ENCODE data around the gene METTL13.

METTL13 gene

GRCh38 chr1:171800342-171800741, 18.9 kb downstream of the METTL13 start:
- DNase-seq (ENCODE audit: low read depth, low spot score), result no peak
- H3K27ac ChIP-seq, result no peak overlapping the region

DNA sequence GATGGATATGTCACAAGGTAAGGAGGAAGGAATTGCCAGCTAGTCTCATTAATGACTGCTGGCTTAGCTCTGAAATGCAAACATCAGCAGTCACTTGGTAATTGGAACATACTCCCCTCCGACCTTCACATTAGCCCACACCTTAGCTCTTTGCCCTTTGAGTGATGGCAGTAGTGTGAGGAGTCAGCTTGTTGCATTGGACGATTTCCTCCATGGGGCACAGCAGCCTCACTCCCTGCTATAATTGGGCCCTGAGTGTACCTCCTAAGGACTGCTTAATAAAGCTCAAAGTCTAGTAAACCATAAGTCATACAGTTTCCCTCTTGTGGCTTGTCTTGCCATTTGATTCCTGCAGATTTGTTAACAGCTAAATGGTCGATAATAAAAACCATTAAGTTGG, 19.4 kb downstream of the METTL13 start:
- DNase-seq (ENCODE audit: low read depth, low spot score), result no peak
- no peak overlapping the region for H3K27ac ChIP-seq

DNA sequence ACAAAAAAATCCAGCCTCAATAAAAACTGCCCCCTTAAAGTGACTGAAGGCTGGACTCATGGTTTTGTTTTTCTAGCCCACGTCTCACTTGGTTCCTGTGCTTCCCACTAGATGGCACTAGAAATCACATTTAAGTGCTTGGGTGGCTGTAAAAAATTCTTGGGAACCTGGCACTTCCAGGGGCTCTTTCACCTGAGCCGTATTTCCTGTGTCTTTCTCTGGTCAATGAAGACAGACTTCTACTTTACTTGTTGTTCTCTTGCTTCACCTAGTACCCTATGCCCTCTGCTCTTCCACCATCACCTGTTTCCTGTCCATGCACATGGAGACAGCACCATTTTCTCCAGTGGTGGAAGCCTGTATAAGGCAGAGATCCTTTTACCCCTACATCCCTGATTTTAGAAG, 20.0 kb downstream of the METTL13 start:
- no peak for DNase-seq (ENCODE audit: low read depth, low spot score)
- no peak overlapping the region for H3K27ac ChIP-seq

DNA sequence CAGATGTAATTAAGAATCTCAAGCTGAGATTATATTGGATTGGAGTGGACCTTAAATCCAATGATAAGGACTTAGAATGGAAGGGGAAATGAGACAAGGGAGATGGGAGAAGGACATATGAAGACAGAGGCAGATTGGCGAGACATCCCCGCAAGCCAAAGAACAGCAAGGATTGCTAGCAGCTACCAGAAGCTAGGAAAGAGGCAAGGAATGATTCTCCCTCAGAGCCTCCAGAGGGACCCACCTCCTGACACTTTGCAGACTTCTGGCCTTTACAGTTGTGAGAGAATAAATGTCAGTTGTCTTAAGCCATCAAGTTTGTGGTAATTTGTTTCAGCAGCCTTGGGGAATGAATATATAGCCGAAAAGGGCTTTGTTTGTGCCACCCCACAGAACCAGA, 20.7 kb downstream of the METTL13 start:
- no peak for DNase-seq (ENCODE audit: low read depth, low spot score)
- H3K27ac ChIP-seq, result no peak overlapping the region

GRCh38 chr1:171803045-171803444, 21.6 kb downstream of the METTL13 start:
- DNase-seq (ENCODE audit: low read depth, low spot score), result no peak
- H3K27ac ChIP-seq, result no peak overlapping the region

DNA sequence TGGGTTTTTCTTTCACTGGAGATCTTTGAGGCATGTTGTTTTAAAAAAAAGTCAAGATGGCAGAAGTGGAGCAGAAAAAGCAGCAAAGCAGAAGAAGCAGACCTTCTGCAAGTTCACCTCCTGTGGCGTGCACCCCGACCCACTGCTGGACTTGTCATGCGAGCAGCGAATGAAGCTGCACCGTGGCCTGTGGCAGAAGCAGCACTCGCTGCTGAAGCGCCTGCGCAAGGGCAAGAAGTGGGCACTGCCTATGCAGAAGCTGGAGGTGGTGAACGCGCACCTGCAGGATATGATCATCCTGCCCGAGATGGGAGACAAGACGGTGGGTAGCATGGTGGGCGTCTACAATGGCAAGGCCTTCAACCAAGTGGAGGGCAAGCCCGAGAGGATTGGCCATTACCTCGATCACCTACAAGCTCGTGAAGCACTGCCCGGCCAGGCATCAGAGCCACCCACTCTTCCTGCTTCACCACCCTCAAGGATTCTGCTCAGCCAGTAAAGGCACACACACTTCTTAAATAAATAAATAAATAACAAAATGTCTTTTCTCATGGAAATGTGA, 22.1 kb downstream of the METTL13 start:
- no peak for DNase-seq (ENCODE audit: low read depth, low spot score)
- H3K27ac ChIP-seq, result no peak overlapping the region

- H3K27ac ChIP-seq, result no peak overlapping the region
- DNase-seq (ENCODE audit: low read depth, low spot score), result no peak
These were observed 24.1 kb downstream of the METTL13 start for GRCh38 chr1:171805395-171806115.

DNA sequence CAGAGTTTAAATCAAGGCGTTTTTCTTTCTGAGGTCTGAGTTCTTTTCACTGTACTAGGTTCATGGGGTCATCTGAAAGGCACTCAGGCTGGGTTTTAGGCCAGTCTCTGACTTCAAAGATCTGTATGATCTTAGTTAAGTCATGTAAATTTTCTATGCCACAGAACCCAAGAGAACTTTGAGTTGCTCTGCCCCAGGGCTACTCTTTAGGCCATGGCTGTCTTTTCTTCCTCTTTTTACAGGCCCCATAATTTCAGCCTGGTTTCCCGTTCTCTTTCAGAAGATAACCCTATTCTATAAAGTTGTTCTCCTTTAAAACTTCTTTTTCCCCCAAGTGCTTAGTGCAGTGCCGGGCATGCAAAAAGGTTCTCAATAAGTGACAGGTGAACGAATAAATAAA, 26.1 kb downstream of the METTL13 start:
- H3K27ac ChIP-seq, result no peak overlapping the region
- no peak for DNase-seq (ENCODE audit: low read depth, low spot score)

DNA sequence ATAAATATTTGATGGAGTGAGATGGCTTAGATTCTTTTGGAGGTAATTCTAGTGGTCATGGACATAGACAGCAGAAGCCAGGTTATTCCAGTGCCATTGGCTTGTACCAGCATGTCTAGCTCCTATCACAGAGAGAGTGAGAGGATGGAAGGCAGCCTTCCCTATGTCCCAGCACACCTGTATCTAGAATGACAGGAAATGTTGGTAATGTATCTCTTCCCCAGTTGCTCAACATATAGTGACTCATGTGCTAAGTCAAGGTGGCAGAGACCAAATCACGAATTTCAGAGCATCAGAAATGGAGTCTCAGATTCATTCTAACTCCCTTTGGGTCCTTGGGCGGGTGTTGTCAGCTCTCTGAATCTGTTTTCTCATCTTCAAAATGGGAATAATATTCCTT, 28.4 kb downstream of the METTL13 start:
- DNase-seq (ENCODE audit: low read depth, low spot score), result peak; percentile 44
- H3K27ac ChIP-seq, result no peak overlapping the region

- H3K27ac ChIP-seq, result no peak overlapping the region
- DNase-seq (ENCODE audit: low read depth, low spot score), result no peak
These were observed 30.2 kb downstream of the METTL13 start for GRCh38 chr1:171811672-171812071.

GRCh38 chr1:171814692-171815091, 33.2 kb downstream of the METTL13 start:
- DNase-seq (ENCODE audit: low read depth, low spot score), result no peak

GRCh38 chr1:171816300-171816901, 34.9 kb downstream of the METTL13 start:
- no peak overlapping the region for H3K27ac ChIP-seq
- no peak for DNase-seq (ENCODE audit: low read depth, low spot score)

More at GRCh38 chr1:171814692-171815091, 33.2 kb downstream of the METTL13 start:
- no peak overlapping the region for H3K27ac ChIP-seq

GRCh38 chr1:171817511-171818265, 36.2 kb downstream of the METTL13 start:
- peak; percentile 87 for DNase-seq (ENCODE audit: low read depth, low spot score)
- H3K27ac ChIP-seq, result peak overlapping the region; percentile 34

GRCh38 chr1:171819946-171820345, 38.5 kb downstream of the METTL13 start:
- no peak overlapping the region for H3K27ac ChIP-seq
- DNase-seq (ENCODE audit: low read depth, low spot score), result no peak

DNA sequence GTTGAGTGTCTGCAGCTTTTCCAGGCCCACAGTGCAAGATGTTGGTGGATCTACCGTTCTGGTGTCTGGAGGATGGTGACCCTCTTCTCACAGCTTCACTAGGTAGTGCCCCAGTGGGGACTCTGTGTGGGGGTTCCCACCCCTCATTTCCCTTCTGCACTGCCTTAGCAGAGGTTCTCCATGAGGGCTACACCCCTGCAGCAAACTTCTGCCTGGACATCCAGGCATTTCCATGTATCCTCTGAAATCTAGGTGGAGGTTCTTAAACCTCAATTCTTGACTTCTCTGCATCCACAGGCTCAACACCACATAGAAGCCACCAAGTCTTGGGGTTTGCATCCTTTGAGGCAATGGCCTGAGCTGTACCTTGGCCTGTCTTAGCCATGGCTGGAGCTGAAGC, 45.5 kb downstream of the METTL13 start:
- H3K27ac ChIP-seq, result no peak overlapping the region
- DNase-seq (ENCODE audit: low read depth, low spot score), result no peak

- DNase-seq (ENCODE audit: low read depth, low spot score), result no peak
- H3K27ac ChIP-seq, result no peak overlapping the region
These were observed 47.3 kb downstream of the METTL13 start for GRCh38 chr1:171828794-171829193.

DNA sequence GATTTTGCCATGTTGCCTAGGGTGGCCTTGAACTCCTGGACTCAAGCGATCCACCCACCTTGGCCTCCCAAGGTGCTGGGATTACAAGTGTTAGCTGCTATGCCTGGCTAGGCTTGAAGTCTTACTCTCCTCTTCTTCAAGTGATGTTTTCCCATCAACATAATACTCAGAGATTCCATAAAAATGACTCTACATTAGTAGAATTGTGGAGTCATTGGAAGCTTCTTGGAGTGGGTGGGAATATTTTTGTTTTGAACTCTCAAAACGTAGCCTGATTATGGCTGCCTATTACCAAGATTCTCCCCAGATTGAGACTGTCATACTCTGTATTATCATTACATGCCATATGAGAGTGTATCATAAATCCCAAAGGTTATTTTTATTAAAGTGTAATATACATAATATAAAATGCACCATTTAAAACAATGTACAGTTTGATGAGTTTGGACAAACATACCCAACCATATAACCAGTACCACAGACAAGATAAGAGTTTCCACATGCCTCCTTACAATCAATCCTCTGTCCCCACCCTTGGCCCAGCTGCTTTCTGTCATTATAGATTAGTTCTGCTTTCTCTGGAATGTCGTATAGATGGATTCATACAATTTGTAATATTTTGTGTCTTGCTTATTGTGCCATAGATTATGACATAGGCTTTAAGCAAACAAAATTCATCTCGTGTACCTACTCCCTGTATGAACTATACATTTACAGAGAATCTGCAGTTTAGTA, 51.8 kb downstream of the METTL13 start:
- H3K27ac ChIP-seq, result no peak overlapping the region
- no peak for DNase-seq (ENCODE audit: low read depth, low spot score)

- H3K27ac ChIP-seq, result no peak overlapping the region
- DNase-seq (ENCODE audit: low read depth, low spot score), result no peak
These were observed 53.4 kb downstream of the METTL13 start for GRCh38 chr1:171834821-171835220.

GRCh38 chr1:171835891-171836290, 54.4 kb downstream of the METTL13 start:
- no peak for DNase-seq (ENCODE audit: low read depth, low spot score)
- no peak overlapping the region for H3K27ac ChIP-seq

All from epithelial cell of prostate (primary cell).